K562 (cell line): ENCODE measurements around the gene PATL2. TPM values are rescaled to one million over a fixed set of nuclear protein-coding genes. Genes with fewer than 3 reads are reported as not detected.

Experiments used
- IRF9 ChIP-seq: fragments of 450-650 bp; IDR thresholded peaks from 2 replicates; pipeline ENCODE4 v1.6.1; 2016; ENCODE audit warnings: missing biosample characterization, missing genetic modification characterization
- NCOR1 ChIP-seq: fragments of 450-650 bp; IDR thresholded peaks from 2 replicates; pipeline ENCODE4 v1.6.1; 2016; ENCODE audit warnings: mild to moderate bottlenecking, moderate library complexity
- NR4A1 ChIP-seq, 2 experiments: fragments of 250-450 bp in 1 of 2; fragments of 450-650 bp in 1 of 2; sonication (Bioruptor Pico) in 1 of 2; IDR thresholded peaks; 2 replicates each; pipeline versions ENCODE4 v1.4.0 to v1.6.1; 2016 to 2020; ENCODE audit warnings: mild to moderate bottlenecking in 2 of 2, missing compliant biosample characterization in 1 of 2, missing genetic modification characterization in 1 of 2, moderate library complexity in 1 of 2
- SRF ChIP-seq, 2 experiments: fragments of 250-450, 450-650 bp in 1 of 2; sonication (Bioruptor Pico) in 1 of 2; sonication (generic) in 1 of 2; formaldehyde crosslinking; IDR thresholded peaks; 2 replicates each; pipeline versions ENCODE4 v1.5.0 to v1.5.1; 2020 to 2022; ENCODE audit warnings: mild to moderate bottlenecking in 1 of 2, missing genetic modification reagents in 1 of 2
- STAG1 ChIP-seq: sonication (generic); formaldehyde crosslinking; IDR thresholded peaks from 2 replicates; pipeline ENCODE4 v1.5.0; 2020; ENCODE audit warnings: missing genetic modification reagents, borderline replicate concordance
- TEAD1 ChIP-seq, 2 experiments: fragments of 450-650 bp in 1 of 2; sonication (generic) in 1 of 2; formaldehyde crosslinking; IDR thresholded peaks; 2 replicates each; pipeline versions ENCODE4 v1.4.0 to v1.8.0; 2020 to 2022; ENCODE audit warnings: mild to moderate bottlenecking in 2 of 2, missing genetic modification reagents in 1 of 2
- ZBTB17 ChIP-seq: fragments of 450-650 bp; formaldehyde crosslinking; IDR thresholded peaks from 2 replicates; pipeline ENCODE4 v1.4.0; 2020; ENCODE audit warnings: mild to moderate bottlenecking
- ZNF184 ChIP-seq: sonication (generic); formaldehyde crosslinking; IDR thresholded peaks from 2 replicates; pipeline ENCODE4 v1.5.0; 2020; ENCODE audit warnings: missing genetic modification reagents
- ZNF431 ChIP-seq: sonication (generic); formaldehyde crosslinking; IDR thresholded peaks from 2 replicates; pipeline ENCODE4 v1.8.0; 2022; ENCODE audit warnings: mild to moderate bottlenecking, missing genetic modification reagents
- polyA plus RNA-seq, 8 experiments: library from polyadenylated mRNA; depleted of rRNA in 4 of 8; stranded (reverse) in 5 of 8; unstranded in 3 of 8; fragments of >200 nt; fragmentation: Nextera tagmentation in 2 of 8; fragmentation: Illumina TruSeq in 1 of 8; extraction: Ambion mirVana in 2 of 8; extraction: Trizol in 1 of 8; gene quantifications; 2 replicates each; pipeline versions ENCODE4 v1.2.1 to v1.2.3, GENCODE V29; 2011 to 2014; ENCODE audit warnings: inconsistent platforms in 1 of 8, missing spikeins in 1 of 8
- total RNA-seq, 7 experiments: library from RNA; depleted of rRNA in 6 of 7; stranded (reverse); fragments of >200 nt in 6 of 7; fragmentation: Illumina TruSeq in 2 of 7; extraction: Trizol in 2 of 7; gene quantifications; 2 replicates each; pipeline versions ENCODE4 v1.2.1 to v1.2.3, GENCODE V29; 2011 to 2021; ENCODE audit warnings: low replicate concordance in 1 of 7
- TF ChIP-seq, protein P1 (sequence below), 2 experiments: fragments of 450-650 bp in 1 of 2; sonication (generic) in 1 of 2; formaldehyde crosslinking in 1 of 2; IDR thresholded peaks; 2 replicates each; pipeline versions ENCODE4 v1.7.1 to v1.9.0; 2016 to 2022; ENCODE audit warnings: inconsistent platforms in 1 of 2, mild to moderate bottlenecking in 1 of 2, missing genetic modification reagents in 1 of 2
- TF ChIP-seq, protein P2 (sequence below): sonication (generic); formaldehyde crosslinking; IDR thresholded peaks from 2 replicates; pipeline ENCODE4 v1.8.0; 2023; ENCODE audit warnings: mild to moderate bottlenecking, missing genetic modification reagents

PATL2 gene
- total and polyA plus RNA-seq, 9 of the 15 experiments (the other 6 are each of a cell fraction or from before 2014, with no cell fraction given): 0.42 to 1.1 (median 0.86) TPM

GRCh38 chr15:44728576-44729407 is 17.7 kb upstream of the PATL2 start (continued):
- TF ChIP-seq, protein P1, sequence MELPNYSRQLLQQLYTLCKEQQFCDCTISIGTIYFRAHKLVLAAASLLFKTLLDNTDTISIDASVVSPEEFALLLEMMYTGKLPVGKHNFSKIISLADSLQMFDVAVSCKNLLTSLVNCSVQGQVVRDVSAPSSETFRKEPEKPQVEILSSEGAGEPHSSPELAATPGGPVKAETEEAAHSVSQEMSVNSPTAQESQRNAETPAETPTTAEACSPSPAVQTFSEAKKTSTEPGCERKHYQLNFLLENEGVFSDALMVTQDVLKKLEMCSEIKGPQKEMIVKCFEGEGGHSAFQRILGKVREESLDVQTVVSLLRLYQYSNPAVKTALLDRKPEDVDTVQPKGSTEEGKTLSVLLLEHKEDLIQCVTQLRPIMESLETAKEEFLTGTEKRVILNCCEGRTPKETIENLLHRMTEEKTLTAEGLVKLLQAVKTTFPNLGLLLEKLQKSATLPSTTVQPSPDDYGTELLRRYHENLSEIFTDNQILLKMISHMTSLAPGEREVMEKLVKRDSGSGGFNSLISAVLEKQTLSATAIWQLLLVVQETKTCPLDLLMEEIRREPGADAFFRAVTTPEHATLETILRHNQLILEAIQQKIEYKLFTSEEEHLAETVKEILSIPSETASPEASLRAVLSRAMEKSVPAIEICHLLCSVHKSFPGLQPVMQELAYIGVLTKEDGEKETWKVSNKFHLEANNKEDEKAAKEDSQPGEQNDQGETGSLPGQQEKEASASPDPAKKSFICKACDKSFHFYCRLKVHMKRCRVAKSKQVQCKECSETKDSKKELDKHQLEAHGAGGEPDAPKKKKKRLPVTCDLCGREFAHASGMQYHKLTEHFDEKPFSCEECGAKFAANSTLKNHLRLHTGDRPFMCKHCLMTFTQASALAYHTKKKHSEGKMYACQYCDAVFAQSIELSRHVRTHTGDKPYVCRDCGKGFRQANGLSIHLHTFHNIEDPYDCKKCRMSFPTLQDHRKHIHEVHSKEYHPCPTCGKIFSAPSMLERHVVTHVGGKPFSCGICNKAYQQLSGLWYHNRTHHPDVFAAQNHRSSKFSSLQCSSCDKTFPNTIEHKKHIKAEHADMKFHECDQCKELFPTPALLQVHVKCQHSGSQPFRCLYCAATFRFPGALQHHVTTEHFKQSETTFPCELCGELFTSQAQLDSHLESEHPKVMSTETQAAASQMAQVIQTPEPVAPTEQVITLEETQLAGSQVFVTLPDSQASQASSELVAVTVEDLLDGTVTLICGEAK (IDR thresholded peaks at IDR 0.05): peak; percentile 47
- TF ChIP-seq, protein P1 (CRISPR knock-in tag; IDR thresholded peaks at IDR 0.05): no peak
- TF ChIP-seq SRF (CRISPR knock-in tag; IDR thresholded peaks at IDR 0.05): peak; percentile 5 to 52; a peak in 1 of 4 replicates
- TF ChIP-seq ZBTB17 (CRISPR knock-in tag): no peak
- TF ChIP-seq STAG1: no peak
- no peak for TF ChIP-seq ZNF184
- no peak for TF ChIP-seq NR4A1 (CRISPR knock-in tag; IDR thresholded peaks at IDR 0.05)
- no peak for TF ChIP-seq NR4A1 (tag; IDR thresholded peaks at IDR 0.05)
- TF ChIP-seq NCOR1: peak; percentile 68
- TF ChIP-seq IRF9 (tag): no peak
- TF ChIP-seq TEAD1 (CRISPR knock-in tag; IDR thresholded peaks at IDR 0.05): no peak
- TF ChIP-seq, protein P2, sequence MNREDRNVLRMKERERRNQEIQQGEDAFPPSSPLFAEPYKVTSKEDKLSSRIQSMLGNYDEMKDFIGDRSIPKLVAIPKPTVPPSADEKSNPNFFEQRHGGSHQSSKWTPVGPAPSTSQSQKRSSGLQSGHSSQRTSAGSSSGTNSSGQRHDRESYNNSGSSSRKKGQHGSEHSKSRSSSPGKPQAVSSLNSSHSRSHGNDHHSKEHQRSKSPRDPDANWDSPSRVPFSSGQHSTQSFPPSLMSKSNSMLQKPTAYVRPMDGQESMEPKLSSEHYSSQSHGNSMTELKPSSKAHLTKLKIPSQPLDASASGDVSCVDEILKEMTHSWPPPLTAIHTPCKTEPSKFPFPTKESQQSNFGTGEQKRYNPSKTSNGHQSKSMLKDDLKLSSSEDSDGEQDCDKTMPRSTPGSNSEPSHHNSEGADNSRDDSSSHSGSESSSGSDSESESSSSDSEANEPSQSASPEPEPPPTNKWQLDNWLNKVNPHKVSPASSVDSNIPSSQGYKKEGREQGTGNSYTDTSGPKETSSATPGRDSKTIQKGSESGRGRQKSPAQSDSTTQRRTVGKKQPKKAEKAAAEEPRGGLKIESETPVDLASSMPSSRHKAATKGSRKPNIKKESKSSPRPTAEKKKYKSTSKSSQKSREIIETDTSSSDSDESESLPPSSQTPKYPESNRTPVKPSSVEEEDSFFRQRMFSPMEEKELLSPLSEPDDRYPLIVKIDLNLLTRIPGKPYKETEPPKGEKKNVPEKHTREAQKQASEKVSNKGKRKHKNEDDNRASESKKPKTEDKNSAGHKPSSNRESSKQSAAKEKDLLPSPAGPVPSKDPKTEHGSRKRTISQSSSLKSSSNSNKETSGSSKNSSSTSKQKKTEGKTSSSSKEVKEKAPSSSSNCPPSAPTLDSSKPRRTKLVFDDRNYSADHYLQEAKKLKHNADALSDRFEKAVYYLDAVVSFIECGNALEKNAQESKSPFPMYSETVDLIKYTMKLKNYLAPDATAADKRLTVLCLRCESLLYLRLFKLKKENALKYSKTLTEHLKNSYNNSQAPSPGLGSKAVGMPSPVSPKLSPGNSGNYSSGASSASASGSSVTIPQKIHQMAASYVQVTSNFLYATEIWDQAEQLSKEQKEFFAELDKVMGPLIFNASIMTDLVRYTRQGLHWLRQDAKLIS (CRISPR knock-in tag): no peak
- TF ChIP-seq ZNF431 (CRISPR knock-in tag): no peak; the same call in 1 of the 2 replicates
